Endometrium (tissue), 2 donors: Measurements from ENCODE around the gene PROM1.
A peak's percentile ranks its signal among the peaks of the same experiment; 100 is the strongest.

ENCODE experiments used
- FAIRE-seq: peaks from 2 replicates; lab custom pipeline; 2012; peaks lifted over from hg19 to GRCh38; lab: Jason Lieb, UNC
- donor health status: control.
- donor health status: control.

Gene PROM1

GRCh38 chr4:16056681-16057385 is 27.0 kb downstream of the PROM1 start:
- FAIRE-seq, result no peak

- peak; percentile 54 for FAIRE-seq
Observed at GRCh38 chr4:16055873-16056272, 27.9 kb downstream of the PROM1 start.

- FAIRE-seq, result no peak
Observed at GRCh38 chr4:16055471-16055870, 28.4 kb downstream of the PROM1 start.

DNA sequence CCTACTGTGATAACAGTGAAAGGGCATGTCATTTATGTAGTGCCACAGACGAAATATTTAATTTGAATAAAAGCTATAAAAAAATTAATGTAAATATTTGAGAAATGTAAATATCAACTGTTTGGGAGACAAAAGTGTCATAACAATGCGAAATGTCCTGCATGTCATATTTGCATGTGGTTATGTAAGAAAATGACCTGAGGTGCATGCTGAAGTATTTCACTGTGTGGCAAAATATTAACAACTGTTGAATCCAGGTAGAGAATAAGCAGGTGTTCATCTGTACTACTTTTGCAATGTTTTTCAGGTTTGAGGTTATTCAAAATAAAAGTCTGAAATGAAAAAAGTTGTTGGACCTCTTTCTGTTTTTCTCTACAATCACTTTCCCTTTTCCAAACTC is 30.9 kb downstream of the PROM1 start:
- FAIRE-seq, result no peak

- no peak for FAIRE-seq
Observed at GRCh38 chr4:16051980-16052379, 31.8 kb downstream of the PROM1 start.

DNA sequence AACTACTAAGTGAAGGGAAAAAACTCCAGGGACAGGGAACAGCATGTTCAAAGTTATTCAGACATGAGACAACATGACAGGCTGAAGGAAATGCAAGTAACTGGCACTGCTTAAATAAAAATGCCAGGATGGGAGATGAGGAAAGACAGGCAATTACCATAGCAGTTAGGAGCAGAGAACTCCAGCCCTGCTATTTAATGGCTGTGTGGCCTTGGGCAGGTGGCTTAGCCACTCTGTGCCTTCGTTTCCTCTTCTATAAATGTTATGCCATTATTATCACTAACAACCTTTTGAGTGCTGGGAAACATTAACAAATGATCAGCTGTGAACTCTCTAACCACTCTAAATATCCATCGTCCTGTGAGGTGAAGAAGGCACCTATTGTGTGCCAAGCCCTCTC is 32.7 kb downstream of the PROM1 start:
- no peak for FAIRE-seq

GRCh38 chr4:16050669-16051068 is 33.2 kb downstream of the PROM1 start:
- no peak for FAIRE-seq

GRCh38 chr4:16048619-16049419 is 35.0 kb downstream of the PROM1 start:
- no peak for FAIRE-seq

- FAIRE-seq, result no peak
Observed at GRCh38 chr4:16045687-16046086, 38.1 kb downstream of the PROM1 start.

GRCh38 chr4:16043642-16044498 is 40.0 kb downstream of the PROM1 start:
- no peak for FAIRE-seq

- no peak for FAIRE-seq
Observed at GRCh38 chr4:16039139-16039538, 44.7 kb downstream of the PROM1 start.

- no peak for FAIRE-seq
Observed at GRCh38 chr4:16037901-16038300, 45.9 kb downstream of the PROM1 start.

DNA sequence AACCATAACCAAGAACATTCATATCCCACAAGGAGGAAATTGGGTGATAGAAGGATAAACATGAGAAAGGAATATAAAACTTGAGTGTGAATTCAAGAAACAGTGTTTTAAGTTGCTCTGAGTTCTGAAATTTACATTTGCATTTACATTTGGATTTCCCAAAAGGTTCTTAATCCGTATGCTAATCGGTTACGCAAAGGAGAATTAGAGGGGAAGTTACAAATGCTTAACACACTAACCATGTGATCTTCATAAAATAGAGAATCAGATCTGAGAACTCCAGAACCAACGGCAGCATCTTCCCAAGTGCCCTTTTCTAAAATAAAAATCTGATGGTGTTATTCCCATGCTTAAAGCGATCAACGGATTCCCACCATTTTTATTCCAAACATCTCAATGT is 48.0 kb downstream of the PROM1 start:
- FAIRE-seq, result no peak

- no peak for FAIRE-seq
Observed at GRCh38 chr4:16034010-16034748, 49.6 kb downstream of the PROM1 start.

DNA sequence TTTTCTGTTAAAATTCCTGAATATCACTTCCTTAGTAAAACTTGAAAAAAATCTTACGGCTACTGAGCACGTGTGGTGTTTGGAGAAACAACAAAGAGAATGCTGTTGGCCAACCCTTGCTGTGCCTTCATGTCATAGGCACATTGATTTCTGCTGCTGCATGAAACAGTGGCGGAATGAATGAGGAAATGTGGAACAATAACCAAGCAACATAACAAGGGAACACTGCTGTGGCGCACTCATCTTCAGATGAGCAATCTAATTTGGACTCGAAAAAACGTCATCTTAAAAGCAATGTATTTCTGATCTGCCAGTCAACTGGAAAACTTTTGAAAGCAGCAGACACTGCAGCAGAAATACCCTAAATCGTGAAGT is 51.4 kb downstream of the PROM1 start:
- no peak for FAIRE-seq

DNA sequence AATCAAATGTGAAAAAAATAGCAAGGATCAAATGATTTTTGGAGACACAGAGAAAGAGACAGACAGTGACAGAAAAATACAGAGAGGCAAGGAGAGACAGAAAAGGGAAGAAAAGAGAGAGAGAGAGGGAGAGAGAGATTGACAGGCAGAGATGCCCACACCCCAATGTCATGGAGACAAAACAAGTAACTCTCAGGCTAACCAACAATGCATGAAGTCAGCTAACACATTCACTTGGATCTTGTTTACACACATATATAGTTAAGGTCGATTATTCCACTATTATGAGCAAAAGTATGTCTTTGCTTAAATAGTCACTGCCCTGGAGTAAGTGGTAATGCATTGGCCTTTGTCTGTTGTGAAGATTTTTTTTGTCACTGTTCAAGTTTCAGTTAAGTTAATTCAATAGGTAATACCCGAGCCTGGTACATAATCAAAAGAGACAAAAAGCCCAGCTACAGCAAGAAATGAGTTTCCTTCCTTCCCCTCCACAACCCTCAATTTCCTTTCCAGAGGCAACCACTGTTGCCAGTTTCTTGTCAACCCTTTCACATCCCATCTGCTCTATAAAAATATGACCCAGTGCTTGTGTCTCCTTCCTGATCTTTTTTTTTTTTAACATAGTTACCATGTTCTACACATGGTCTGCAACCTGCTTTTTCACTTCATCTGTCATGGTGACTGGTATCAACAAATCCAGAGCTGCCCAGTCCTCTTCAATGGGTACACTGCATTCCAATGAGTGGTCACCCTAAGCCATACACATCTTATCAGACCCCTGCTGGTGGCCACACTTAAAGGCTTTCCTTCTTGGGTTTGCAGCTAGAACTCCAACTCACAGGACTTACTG is 52.1 kb downstream of the PROM1 start:
- FAIRE-seq, result no peak

DNA sequence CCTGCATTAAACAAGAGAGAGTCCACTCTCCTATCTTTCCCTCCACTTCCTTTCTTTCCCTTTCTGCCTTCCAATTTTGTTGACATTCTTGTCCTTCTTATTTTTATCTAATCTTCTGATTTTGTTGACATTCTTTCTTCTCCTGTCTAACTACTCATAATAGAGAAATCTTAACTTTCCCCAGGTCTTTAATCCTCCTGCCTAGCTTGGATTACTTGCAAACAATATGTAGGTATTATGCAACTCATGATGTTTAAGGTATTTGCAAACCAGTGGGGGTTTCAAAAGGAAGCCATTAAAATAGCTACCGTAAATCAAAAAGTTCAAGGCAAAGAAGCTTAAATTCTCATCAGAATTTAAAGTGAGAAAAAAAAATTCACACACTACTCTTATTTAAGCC is 53.9 kb downstream of the PROM1 start:
- FAIRE-seq, result peak; percentile 39

- FAIRE-seq, result no peak
Observed at GRCh38 chr4:16029262-16029661, 54.6 kb downstream of the PROM1 start.

- no peak for FAIRE-seq
Observed at GRCh38 chr4:16027626-16028025, 56.2 kb downstream of the PROM1 start.

GRCh38 chr4:16027114-16027513 is 56.7 kb downstream of the PROM1 start:
- no peak for FAIRE-seq

DNA sequence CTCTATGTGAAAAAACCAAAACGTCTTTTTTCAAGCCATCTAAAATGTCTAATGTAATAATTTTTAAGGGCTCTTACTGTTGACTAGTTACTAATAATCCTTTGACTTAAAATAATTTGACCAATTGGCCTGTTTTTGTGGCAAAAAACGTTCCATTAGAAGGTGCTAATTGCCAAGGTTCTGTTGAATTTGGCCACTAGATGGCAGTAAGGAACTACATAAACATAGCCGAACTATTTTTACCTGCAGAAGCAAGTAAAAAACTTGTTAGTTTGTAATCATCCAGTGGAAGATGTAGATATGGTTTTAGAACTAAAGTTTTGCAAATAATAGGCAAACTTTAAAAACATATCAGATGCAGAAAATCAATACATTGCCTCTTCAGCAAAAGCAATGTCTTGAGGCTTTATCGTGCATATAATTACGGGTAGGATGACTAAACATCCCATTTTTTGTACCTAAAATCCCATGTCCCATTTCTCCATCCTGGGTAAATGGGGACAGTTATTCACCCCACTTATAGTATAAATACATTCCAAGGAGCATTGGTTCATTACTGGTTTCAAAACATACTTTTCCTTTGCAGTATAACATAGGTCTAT is 57.6 kb downstream of the PROM1 start:
- peak; percentile 94 for FAIRE-seq
